OCI-LY7 (cell line): ENCODE results near the gene KIF15. TPM values are rescaled to one million over a fixed set of nuclear protein-coding genes. Genes with fewer than 3 reads are reported as not detected.

Source experiments
- total RNA-seq, 2 experiments: library from RNA; depleted of rRNA in 1 of 2; stranded (reverse); fragments of >200 nt in 1 of 2; shearing (Covaris generic) in 1 of 2; gene quantifications; 2 replicates each; pipeline ENCODE4 v1.2.3, GENCODE V29; 2014 to 2022

Gene KIF15
- total RNA-seq, 2 experiments from 2014 or later = 37.0 to 44.9 TPM

Other genes starting within 250 kb of the KIF15 start
- gene ZKSCAN7, start 206.6 kb upstream of the KIF15 start, total RNA-seq (2014; rRNA removed; shearing (Covaris generic)) = not detected in 2 replicates
- gene ZKSCAN7, start 206.6 kb upstream of the KIF15 start, total RNA-seq (2022) = not detected in 2 replicates
- not detected in 2 replicates for gene ZNF660, start 176.8 kb upstream of the KIF15 start, total RNA-seq (2014; rRNA removed; shearing (Covaris generic))
- not detected in 2 replicates for gene ZNF660, start 176.8 kb upstream of the KIF15 start, total RNA-seq (2022)
- 2.8 and 4.4 TPM in 2 replicates for gene ZNF197, start 136.8 kb upstream of the KIF15 start, total RNA-seq (2014; rRNA removed; shearing (Covaris generic))
- gene ZNF197, start 136.8 kb upstream of the KIF15 start, total RNA-seq (2022) = 4.8 and 6.4 TPM in 2 replicates
- gene ZNF35, start 113.1 kb upstream of the KIF15 start, total RNA-seq (2014; rRNA removed; shearing (Covaris generic)) = 9.0 and 11.9 TPM in 2 replicates
- 8.6 and 9.5 TPM in 2 replicates for gene ZNF35, start 113.1 kb upstream of the KIF15 start, total RNA-seq (2022)
- gene ZNF502, start 49.1 kb upstream of the KIF15 start, total RNA-seq (2014; rRNA removed; shearing (Covaris generic)) = not detected in 2 replicates
- not detected in 2 replicates for gene ZNF502, start 49.1 kb upstream of the KIF15 start, total RNA-seq (2022)
- 2.1 and 3.4 TPM in 2 replicates for gene ZNF501, start 32.2 kb upstream of the KIF15 start, total RNA-seq (2014; rRNA removed; shearing (Covaris generic))
- gene ZNF501, start 32.2 kb upstream of the KIF15 start, total RNA-seq (2022) = 0.88 and 1.4 TPM in 2 replicates
- gene KIAA1143, start 175 bp upstream of the KIF15 start, total RNA-seq (2014; rRNA removed; shearing (Covaris generic)) = 17.2 and 18.7 TPM in 2 replicates
- gene KIAA1143, start 175 bp upstream of the KIF15 start, total RNA-seq (2022) = 39.1 and 46.7 TPM in 2 replicates
- 21.2 and 24.6 TPM in 2 replicates for gene TMEM42, start 100.1 kb downstream of the KIF15 start, total RNA-seq (2014; rRNA removed; shearing (Covaris generic))
- gene TMEM42, start 100.1 kb downstream of the KIF15 start, total RNA-seq (2022) = 19.3 and 21.1 TPM in 2 replicates
- not detected in 2 replicates for gene TGM4, start 112.8 kb downstream of the KIF15 start, total RNA-seq (2014; rRNA removed; shearing (Covaris generic))
- gene TGM4, start 112.8 kb downstream of the KIF15 start, total RNA-seq (2022) = not detected in 2 replicates
- gene ZDHHC3, start 214.4 kb downstream of the KIF15 start, total RNA-seq (2014; rRNA removed; shearing (Covaris generic)) = 50.8 and 53.1 TPM in 2 replicates
- 53.6 and 63.6 TPM in 2 replicates for gene ZDHHC3, start 214.4 kb downstream of the KIF15 start, total RNA-seq (2022)
- gene EXOSC7, start 214.4 kb downstream of the KIF15 start, total RNA-seq (2014; rRNA removed; shearing (Covaris generic)) = 60.3 and 71.5 TPM in 2 replicates
- 50.5 and 65.3 TPM in 2 replicates for gene EXOSC7, start 214.4 kb downstream of the KIF15 start, total RNA-seq (2022)